GM06990 (cell line): ENCODE results near the gene JUND.

Experiments
- DNase-seq: peaks from one replicate; pipeline ENCODE4 v3.0.0-alpha.2; 2011; ENCODE audit not compliant: insufficient read length; ENCODE audit errors: extremely low read depth
- H3K27me3 ChIP-seq: replicated peaks from 2 replicates; pipeline ENCODE4 v1.6.0; 2011; ENCODE audit warnings: low read length; ENCODE audit not compliant: control insufficient read depth, insufficient read depth
- H3K36me3 ChIP-seq: 2 replicates; pipeline ENCODE4 v1.5.1; 2011; ENCODE audit warnings: low read length; ENCODE audit not compliant: control insufficient read depth, insufficient read depth
- H3K4me3 ChIP-seq: replicated peaks from 2 replicates; pipeline ENCODE4 v1.5.1; 2011; ENCODE audit warnings: low read depth, mild to moderate bottlenecking, control low read depth, low read length
- TF ChIP-seq, protein P1 (sequence below): IDR thresholded peaks from 2 replicates; pipeline ENCODE4 v1.5.1; 2011; ENCODE audit warnings: low read length, control low read depth, mild to moderate bottlenecking, inconsistent platforms; ENCODE audit not compliant: insufficient read depth, poor library complexity, severe bottlenecking

JUND gene

DNA sequence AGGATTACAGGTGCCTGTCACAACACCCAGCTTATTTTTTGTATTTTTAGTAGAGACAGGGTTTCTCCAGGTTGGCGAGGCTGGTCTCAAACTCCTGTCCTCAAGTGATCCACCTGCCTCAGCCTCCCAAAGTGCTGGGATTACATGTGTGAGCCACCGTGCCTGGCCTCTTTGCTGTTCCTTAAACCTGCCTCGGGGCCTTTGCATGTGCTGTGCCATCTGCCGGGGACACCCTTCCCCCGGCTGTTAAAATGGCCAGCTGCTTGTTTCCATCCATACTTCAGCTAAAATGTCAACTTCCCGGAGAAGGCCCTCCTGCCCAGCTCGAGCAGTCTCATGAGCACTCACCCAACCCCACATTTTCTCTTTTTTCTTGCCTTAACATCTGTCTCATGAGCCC lies 36.1 kb downstream of the JUND start:
- H3K4me3 ChIP-seq, result no peak overlapping the region
- H3K36me3 ChIP-seq, result no peaks in the 10 kb centered on the region
- no peaks in the 10 kb centered on the region; the same call in 1 of the 2 replicates for H3K27me3 ChIP-seq
- no peak for DNase-seq
- TF ChIP-seq, protein P1, sequence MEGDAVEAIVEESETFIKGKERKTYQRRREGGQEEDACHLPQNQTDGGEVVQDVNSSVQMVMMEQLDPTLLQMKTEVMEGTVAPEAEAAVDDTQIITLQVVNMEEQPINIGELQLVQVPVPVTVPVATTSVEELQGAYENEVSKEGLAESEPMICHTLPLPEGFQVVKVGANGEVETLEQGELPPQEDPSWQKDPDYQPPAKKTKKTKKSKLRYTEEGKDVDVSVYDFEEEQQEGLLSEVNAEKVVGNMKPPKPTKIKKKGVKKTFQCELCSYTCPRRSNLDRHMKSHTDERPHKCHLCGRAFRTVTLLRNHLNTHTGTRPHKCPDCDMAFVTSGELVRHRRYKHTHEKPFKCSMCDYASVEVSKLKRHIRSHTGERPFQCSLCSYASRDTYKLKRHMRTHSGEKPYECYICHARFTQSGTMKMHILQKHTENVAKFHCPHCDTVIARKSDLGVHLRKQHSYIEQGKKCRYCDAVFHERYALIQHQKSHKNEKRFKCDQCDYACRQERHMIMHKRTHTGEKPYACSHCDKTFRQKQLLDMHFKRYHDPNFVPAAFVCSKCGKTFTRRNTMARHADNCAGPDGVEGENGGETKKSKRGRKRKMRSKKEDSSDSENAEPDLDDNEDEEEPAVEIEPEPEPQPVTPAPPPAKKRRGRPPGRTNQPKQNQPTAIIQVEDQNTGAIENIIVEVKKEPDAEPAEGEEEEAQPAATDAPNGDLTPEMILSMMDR, result no peak

DNA sequence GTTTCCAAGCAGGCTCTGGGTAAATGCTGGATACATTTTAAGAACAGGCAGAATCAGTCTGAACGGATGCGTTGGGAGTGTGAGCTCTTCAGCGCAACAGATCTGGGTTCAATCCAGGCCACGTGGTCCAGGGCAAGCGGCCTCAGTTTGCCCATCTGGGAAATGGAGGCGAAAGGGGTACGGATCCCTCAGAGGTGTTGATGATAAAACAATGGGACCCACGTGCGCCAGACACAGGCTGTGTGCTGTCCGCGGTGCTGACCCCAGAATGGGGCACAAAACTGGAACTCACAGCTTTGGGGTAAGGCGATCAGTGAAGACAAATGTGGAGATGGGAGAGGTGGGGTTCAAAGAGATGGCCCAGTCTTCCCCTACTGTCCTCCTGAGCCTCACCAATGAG lies 42.1 kb downstream of the JUND start:
- DNase-seq, result no peak

GRCh38 chr19:18234194-18234593 lies 47.2 kb downstream of the JUND start:
- Histone ChIP-seq H3K36me3 (no peaks in the 10 kb centered on the region), H3K27me3 (peaks cover 2% of the 10 kb centered on the region), H3K4me3 (no peak overlapping the region)
- DNase-seq, result no peak
- TF ChIP-seq, protein P1, result no peak

More for the DNA sequence above, 42.1 kb downstream of the JUND start:
- no peak overlapping the region for H3K4me3 ChIP-seq
- H3K36me3 ChIP-seq, result no peaks in the 10 kb centered on the region
- H3K27me3 ChIP-seq, result peaks cover 2% of the 10 kb centered on the region
- TF ChIP-seq, protein P1, result no peak

GRCh38 chr19:18233224-18233825 lies 48.1 kb downstream of the JUND start:
- H3K36me3 ChIP-seq, result no peaks in the 10 kb centered on the region
- DNase-seq, result no peak
- no peak overlapping the region for H3K4me3 ChIP-seq
- TF ChIP-seq, protein P1, result no peak
- peaks cover 2% of the 10 kb centered on the region for H3K27me3 ChIP-seq

DNA sequence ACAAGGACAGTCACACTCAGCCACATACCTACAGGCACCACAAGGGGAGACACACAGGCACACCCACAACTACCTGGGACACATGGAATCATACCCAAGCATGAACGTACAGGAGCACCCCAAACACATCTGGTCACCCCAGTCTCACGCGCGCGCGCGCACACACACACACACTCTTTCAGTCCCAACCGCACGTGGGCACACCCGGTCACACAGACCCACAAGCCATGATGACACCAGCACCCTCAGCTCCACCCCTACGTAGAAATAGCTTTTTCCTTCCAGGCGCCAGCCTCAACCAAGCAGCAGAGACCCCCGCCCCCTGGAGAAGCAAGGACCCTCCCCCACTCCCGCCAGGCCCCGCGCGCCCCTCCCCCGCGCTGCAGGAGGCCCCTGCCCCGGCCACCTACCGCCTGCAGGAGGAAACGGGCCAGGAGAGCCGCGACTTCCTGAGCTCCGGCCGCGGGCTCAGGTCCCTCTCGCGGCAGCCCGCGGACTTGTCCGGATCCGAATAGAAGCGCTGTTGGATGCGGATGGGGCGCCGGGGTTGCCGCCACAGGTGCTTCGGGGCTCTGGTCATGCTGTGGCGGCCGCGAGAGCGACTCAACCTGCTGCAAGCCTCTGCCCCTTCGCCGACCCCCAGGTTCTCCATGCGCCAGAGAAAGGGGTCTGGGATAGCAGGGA lies 48.7 kb downstream of the JUND start:
- H3K4me3 ChIP-seq, result no peak overlapping the region
- DNase-seq, result no peak
- TF ChIP-seq, protein P1, result no peak

More for the DNA sequence above, 48.7 kb downstream of the JUND start:
- Histone ChIP-seq H3K27me3 (peaks cover 2% of the 10 kb centered on the region), H3K36me3 (no peaks in the 10 kb centered on the region)
